HL-60 (cell line): ENCODE data around the gene PI4K2A.

Source experiments
- POLR2AphosphoS5 ChIP-seq: IDR thresholded peaks from 2 replicates; pipeline ENCODE4 v1.6.1; 2012; ENCODE audit warnings: low read depth
- TF ChIP-seq, protein P1 (sequence below): IDR thresholded peaks from one replicate; pipeline ENCODE4 v1.5.1; 2011; ENCODE audit warnings: low read length, control low read depth, inconsistent platforms; ENCODE audit not compliant: insufficient read depth

DNA sequence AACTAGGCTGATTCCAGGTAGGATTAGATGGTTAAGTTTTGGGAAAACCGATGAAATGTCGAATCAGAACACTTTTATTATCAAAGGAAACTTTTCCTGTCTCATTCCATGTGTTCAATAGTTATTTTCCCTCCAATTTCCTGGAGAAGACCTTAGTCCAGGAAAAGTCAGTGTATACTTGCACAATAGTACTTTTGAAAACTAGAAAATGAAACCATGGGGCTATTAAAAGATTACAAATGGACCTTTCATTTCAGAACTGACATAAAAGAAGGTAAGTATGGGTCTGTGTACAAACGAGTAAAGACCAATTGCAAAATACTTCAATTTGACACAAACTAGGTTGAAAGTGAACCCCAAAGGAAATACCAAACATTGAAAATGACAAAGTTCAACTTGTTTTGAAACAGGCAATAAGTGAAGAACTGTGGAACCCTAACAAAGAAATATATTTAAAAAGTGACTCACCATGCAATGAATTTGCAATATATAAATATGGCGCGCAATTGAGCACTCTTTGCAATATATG, 44.5 kb downstream of the PI4K2A start:
- TF ChIP-seq, protein P1, sequence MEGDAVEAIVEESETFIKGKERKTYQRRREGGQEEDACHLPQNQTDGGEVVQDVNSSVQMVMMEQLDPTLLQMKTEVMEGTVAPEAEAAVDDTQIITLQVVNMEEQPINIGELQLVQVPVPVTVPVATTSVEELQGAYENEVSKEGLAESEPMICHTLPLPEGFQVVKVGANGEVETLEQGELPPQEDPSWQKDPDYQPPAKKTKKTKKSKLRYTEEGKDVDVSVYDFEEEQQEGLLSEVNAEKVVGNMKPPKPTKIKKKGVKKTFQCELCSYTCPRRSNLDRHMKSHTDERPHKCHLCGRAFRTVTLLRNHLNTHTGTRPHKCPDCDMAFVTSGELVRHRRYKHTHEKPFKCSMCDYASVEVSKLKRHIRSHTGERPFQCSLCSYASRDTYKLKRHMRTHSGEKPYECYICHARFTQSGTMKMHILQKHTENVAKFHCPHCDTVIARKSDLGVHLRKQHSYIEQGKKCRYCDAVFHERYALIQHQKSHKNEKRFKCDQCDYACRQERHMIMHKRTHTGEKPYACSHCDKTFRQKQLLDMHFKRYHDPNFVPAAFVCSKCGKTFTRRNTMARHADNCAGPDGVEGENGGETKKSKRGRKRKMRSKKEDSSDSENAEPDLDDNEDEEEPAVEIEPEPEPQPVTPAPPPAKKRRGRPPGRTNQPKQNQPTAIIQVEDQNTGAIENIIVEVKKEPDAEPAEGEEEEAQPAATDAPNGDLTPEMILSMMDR, result no peak
- no peak for TF ChIP-seq POLR2AphosphoS5
